H1 (cell line): ENCODE measurements around the gene DCUN1D3. TPM values are rescaled to one million over a fixed set of nuclear protein-coding genes. Genes with fewer than 3 reads are reported as not detected.

ENCODE experiments used
- JUN ChIP-seq: IDR thresholded peaks from 2 replicates; pipeline ENCODE4 v1.6.1; 2011; ENCODE audit warnings: low read depth, mild to moderate bottlenecking, improper control_type of control experiment, low read length
- polyA plus RNA-seq, 7 experiments: library from polyadenylated mRNA; depleted of rRNA in 3 of 7; stranded (reverse) in 5 of 7; unstranded in 2 of 7; fragments of >200 nt in 5 of 7; fragments of 200-250 nt in 2 of 7; gene quantifications; 1 replicate in 5 of 7; 2 replicates in 1 of 7; 4 replicates in 1 of 7; pipeline versions ENCODE4 v1.2.1 to v1.2.3, GENCODE V29; 2011 to 2013; ENCODE audit warnings: missing spikeins in 2 of 7, mixed read lengths in 2 of 7
- total RNA-seq: library from RNA; stranded (reverse); fragmentation: NEBNext Ultra II Directional; extraction: Animal tissue kit (Norgen Biotek cat#: 25700); gene quantifications from 2 replicates; pipeline ENCODE4 v1.2.1, GENCODE V29; 2021

Gene DCUN1D3
- total and polyA plus RNA-seq, 2 of the 8 experiments (the other 6 are each of a cell fraction or from before 2014, with no cell fraction given) = 3.5 to 18.2 TPM

- TF ChIP-seq JUN = no peak
Observed at GRCh38 chr16:20866145-20866772, 33.9 kb downstream of the DCUN1D3 start (continued).
